HG02642 (cell line): Measurements from ENCODE around the gene HMCN1.
"Not testable (repeated sequence)": the region's sequence is repeated elsewhere in the genome, so short reads cannot be mapped to it uniquely, and the experiment has no call there.

Source experiments
- ATAC-seq: cut with Tn5 transposase; IDR thresholded peaks from one replicate; pipeline ENCODE4 v1.9.1; 2021; ENCODE audit warnings: mild to moderate bottlenecking; ENCODE audit not compliant: unreplicated experiment, poor library complexity

Gene HMCN1

DNA sequence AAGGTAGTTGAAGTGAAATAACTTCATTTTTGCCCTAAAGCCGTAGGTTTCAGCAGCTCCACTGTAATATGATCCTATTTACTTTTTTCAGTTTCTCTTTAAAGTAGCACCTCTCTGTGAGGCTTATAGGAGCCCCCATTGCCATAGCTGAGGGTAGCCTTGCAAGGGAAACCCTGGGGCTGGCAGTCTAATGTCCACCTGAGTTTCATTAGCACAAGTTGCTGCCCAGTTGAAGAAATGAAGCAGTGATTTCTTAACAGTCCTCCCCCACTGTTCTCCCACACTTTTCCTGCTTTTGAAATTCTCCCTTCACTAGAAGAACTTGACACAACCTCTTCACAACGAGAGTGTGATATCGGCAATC is 1.5 kb downstream of the HMCN1 start:
- no peak for ATAC-seq

DNA sequence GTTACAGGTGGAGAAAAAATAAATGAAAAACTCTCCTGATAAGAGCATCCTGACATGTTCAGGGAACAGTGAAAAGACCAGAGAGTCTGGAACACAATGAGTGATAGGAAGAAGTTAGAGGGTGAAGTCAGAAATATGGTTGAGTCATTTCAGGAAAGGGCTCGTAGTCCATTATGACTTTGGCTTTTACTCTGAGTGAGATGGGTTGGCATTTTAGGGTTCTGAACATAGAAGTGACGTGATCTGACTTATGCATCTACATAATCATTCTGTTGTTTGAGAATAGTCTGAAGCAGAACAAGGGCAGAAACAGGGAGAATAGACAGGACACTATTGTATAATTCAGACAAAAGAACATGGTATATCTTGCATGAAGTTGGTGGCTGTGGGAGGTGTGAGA is 5.8 kb downstream of the HMCN1 start:
- peak; percentile 80 for ATAC-seq

DNA sequence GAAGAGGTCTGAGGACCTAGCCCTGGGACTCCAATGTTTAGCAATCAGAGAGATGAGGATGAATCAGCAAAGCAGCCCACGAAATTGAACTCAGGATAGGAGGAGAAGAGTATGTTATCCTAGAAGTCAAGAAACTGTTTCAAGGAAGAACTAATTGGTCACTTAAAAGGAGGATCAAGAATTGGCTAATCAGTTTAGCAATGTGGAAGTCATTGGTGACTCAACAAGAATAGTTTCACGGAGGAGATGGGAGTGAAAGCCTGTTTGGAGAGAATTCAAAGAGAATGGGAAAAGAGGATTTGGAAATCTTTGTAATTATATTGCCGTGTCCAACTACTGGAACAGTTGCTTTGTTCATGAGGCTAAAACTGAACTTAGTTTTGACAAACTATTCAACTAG is 7.4 kb downstream of the HMCN1 start:
- no peak for ATAC-seq

DNA sequence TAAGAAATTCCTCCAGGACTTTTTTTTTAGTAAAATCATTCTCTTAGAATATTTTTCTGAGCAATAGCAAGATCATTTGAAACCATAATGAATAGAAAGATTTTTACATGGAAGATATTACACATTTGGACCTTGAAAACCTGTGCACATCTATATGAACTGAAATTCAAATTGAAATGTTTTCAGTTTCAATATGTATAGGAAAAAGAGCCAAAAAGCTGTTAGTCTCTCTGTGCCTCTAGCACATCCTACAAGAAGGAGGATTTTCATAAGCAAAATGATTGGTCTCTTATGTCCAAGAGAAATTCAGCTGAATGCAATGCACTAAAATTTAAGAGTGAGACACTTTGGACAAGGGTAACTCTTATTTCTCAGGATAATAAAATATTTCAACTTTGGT is 8.2 kb downstream of the HMCN1 start:
- ATAC-seq = no peak

DNA sequence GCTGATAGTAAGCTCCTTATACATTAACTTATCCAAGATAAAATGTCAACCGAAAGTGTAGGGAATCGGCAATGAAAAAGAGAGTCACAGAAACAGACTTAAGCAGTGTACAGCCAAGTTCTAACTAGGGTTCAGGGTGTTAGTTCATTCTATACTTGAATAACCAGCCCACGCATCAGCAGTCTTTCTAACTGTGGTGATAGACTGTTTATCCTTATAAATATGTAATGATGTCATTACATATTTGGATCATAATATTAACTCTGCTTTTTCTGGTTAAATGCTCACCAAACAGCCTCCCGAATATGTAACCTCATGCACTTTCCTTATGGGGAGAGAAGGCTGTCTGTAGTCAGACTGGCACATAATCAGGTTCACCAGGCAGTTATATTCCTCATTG is 11.0 kb downstream of the HMCN1 start:
- ATAC-seq = no peak

DNA sequence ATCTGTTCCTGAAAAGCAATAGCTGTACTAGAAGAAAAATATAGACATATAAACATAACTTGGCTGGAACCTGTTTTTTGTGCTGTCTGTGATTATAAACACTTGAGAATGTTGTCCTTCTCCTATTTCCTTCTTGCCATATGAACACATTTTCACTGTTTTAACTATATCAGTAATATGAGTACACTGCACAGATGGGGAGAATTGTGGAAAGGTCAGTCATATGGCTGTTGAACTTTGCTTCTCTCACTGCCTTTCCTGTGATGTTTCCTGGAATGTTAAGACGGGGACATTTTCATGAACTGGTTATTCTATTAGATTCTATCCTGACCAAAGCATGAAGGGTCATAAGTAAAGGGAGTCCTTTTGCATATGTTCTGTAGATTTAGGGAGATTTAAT is 24.9 kb downstream of the HMCN1 start:
- ATAC-seq = no peak

DNA sequence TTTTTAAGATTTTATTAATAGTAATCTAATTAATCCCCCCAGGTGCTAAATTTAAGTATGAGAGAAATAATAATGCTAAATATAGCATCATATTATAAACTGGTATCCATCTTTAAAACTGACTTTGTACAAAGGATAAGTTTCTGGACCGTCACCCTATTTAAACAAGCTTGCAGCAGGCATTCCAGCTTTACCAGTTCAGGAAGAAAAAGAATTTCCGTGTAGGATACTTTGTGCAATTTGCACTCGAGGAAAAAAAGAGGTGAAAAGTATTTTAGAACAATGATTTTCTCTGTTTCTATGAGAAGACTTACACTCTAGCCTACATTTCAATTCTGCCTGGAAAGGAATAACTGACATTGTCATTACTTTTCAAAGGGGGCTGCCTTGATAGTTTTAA is 27.6 kb downstream of the HMCN1 start:
- ATAC-seq = no peak

DNA sequence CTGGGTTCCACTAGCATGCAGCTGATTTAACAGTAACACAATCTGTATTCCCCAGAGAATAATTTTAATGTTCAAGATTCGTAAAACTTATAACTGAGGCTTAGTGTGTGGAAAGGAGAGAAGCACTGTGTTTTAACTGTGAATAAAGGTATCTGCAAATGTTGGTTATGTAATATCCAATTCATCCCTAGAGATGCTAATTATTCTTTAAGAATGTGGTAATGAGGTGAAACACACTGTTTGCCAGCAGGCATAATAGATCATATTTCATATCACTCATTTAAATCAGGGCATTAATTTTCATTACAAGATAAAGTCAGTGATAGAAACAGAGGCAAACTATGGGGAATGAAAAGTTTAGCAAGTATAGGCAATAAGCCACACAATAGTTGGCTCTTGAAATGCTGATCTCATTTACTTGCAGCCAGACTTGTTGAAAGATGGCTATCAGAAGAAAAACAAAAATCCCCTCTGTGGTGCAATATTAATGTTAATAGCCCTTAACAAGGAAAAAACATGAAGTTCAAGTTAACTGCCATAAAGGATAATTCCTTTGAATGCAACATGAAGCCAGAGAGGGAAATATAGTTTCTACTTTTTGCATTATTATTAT is 33.4 kb downstream of the HMCN1 start:
- ATAC-seq = no peak

DNA sequence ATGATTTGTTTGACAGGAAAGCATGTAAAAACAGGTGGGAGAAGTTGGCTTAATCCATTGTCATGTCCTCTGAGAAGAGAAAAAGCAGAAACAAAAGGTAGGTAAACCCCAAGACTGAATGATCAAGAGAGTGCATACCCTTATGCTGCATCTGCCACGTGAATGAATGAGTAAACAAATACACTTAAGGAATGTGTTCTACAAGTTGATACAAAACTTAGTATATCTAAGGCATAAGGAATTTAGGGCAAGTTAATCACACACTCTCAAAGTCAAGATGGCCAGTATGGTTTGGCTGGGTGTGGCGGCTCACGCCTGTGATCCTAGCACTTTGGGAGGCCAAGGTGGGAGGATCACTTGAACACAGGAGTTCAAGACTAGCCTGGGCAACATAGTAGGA is 34.2 kb downstream of the HMCN1 start:
- ATAC-seq = no peak

DNA sequence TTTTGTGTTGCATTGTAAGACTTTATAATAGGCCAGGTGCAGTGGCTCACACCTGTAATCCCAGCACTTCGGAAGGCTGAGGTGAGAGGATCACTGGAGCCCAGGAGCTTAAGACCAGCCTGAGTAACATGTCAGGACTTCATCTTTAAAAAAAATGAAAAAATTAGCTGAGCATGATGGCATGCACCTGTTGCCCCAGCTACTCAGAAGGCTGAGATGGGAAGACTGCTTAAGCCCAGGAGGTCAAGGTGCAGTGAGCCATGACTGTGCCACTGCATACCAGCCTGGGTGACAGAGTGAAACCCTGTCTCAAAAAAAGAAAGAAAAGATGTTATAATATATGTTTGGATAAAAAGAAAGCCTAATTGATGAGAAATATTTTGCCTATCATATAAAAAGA is 34.9 kb downstream of the HMCN1 start:
- no peak for ATAC-seq

DNA sequence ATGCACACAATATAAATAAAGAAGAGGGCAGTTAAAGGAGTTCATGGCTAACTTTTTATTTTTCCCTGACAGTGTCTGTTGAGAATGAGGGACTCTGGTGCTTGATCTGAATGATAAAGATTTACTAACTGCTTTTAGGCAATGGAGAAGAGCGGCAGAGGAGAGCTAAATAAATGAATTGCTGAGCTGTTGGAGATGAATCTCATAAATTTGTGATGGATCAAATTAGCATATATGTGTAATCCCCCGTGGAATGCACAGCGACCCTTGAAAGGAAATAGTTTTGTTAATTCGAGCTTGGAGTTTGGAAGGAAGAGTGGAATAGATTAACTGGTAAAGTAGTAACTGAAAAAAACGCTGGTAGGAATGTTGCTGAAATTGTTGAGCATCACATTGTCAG is 40.2 kb downstream of the HMCN1 start:
- no peak for ATAC-seq

DNA sequence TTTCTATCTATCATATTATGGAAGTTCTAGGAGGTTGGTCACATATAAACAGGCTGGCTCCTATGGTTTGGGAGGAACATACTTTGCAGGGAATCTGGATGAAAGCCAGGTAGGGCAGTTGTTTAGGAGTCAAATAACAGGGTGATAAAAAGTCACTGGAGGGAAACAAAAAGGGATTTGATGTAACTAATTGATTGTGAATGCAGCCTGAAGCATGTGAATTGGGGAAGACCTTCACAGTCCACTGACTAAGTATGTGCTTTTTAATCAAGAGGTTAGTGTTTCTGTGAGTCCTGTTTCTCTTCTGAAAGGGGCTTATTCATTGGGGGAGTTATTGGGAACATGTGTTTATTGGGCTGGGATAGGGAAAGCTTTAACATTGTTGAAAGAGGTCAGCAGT is 41.3 kb downstream of the HMCN1 start:
- no peak for ATAC-seq

DNA sequence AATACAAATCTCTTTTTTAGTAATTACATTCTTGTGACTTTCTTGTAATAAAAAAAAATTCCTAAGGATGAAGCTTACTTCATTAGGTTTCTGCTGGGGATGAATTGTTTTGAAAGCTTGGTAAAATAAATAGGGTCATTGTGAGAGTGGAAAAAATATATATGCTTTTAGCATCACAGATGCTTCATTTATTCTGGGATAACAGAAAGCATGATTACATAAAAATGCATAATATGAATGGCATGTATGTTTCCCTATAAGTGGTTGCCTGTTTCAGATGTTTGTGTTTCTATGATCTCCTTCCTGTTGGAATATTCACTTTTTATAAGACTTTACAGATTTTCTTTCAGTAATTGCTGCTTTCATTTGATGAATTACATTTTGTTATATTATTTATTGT is 42.3 kb downstream of the HMCN1 start:
- no peak for ATAC-seq

DNA sequence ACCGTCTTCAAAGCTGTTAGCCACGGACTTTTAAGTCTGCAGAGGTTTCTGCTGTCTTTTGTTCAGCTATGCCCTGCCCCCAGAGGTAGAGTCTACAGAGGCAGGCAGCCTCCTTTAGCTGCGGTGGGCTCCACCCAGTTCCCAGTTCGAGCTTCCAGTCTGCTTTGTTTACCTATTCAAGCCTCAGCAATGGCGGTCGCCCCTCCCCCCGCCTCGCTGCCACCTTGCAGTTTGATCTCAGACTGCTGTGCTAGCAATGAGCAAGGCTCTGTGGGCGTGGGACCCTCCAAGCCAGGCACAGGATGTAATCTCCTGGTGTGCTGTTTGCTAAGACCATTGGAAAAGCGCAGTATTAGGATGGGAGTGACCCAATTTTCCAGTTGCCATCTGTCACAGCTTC is 49.7 kb downstream of the HMCN1 start:
- not testable (repeated sequence) for ATAC-seq

DNA sequence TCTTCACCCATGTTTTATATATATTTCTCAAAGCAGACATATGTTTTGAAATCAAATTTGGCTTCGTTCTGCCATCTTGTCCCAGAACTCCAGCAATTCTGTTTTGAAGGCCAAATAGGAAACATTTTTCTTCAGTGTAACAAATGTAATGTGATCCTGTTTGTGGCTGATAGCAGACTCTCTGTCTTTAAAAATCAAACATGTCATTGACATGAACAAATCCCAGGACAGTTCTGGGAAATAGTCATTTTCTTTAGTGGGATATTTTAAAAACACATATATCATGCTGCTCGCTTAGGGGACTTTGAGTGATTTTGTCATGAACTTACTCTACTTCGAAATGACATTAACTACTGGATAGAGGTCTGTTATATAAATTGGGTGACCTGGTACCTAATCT is 51.4 kb downstream of the HMCN1 start:
- no peak for ATAC-seq

DNA sequence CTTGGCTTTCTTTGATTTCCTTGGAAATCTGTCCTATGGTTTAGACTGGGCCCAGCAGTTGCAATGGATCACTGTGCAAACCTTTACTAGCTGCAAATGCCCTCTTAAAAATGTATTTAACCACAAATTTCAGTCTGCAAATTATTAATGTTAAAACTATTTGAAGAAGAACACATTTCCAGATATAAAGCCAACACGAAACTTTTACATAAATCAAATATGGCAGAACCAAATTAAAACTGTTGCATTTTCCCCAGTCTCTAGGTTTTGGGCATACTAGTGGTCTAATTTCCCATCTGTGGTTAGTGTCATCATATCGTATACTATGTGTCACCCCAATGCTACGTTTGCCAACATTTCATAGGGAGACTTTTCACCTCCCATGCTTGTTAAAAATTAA is 52.3 kb downstream of the HMCN1 start:
- no peak for ATAC-seq

DNA sequence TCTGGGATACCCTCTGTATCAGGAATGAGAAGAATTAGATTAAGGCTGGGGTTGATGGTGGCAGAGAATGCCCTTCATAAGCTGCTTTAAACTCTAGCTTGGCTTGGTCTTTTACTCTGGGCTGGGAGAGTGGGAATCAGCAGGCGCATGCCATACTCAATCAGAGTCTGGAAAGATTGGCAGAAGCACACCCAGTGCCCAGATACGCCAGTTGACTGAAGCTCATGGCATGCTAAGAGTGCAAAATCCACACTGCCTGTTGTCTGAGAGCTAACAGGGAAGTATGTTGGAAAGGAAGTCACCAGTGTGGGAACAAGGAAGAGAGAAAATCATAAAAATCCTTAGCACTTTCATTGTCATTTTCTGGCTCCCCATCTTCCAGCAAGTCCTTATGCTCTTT is 53.0 kb downstream of the HMCN1 start:
- ATAC-seq = no peak

DNA sequence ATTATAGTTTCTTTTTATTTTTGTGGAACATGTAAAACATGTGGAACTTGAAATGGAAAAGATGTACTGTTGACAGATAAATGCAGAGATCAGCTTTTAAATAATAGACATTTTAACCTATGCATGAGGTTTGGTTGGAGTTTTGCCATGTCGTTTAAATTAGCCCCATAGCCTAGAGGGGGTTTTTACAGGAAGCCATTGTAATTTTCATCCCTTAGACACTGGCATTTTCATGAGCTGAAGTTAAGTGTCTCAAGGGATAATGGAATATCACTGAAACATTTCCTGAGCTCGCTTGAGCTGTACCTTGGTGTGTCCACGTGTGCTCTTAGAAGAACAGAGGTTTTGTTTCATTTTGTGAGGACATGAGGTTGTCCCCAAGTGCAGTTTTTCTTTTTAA is 54.2 kb downstream of the HMCN1 start:
- ATAC-seq = no peak

DNA sequence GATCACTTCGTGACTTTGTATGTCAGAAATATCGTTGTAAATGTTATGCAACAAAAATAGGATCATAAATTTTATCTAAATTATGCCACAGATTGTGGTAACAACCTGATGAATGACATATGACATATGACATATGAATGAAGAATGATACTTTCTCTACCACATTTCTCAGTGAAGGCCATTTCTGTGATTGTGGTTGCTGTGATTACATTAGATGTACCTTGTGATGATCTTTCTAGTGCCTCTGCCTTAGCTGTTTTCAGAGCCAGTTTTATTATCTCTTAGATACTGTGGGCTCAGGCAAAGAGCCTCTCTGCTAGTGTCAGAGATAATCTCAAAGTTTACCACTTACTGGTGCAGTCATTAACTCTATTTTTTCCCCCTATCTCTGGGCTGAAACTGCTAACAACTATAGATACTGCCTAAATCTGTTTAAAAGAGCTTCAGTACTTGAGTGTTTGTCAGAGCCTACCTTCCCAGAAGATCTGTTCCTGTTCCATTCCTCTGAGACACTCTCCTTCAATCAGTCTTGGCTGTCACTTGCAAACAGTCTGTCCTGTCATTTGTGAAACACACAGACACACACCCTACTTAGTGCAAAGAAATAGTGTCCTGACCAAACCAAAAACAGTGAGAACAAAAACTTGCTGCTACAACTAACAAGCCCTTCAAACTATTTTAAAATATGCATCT is 55.5 kb downstream of the HMCN1 start:
- no peak for ATAC-seq

DNA sequence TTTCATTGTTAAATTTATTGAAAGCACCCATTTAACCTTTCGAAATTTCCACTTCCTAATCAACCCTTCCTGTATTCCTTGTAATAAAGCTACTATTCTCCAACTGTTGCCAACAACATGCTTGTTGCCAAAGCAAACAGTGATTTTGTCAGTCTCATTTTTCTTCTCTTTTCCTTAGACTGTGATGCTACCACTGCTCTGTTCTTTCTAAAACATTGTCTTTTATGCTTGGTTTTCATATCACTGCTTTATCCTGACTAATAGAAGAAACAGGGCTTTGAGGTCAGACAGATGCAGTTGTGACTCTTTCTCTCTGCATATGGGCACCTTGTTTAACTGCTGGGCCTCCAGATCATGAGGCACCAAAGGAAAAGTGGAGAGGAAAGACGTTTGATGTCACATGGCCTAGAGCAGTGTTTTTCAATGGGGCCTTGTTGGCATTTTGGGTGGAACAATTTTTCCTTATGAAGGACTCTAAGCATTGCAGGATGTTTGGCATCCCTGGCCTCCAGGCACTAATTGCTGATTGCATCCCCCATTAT is 56.1 kb downstream of the HMCN1 start:
- no peak for ATAC-seq

DNA sequence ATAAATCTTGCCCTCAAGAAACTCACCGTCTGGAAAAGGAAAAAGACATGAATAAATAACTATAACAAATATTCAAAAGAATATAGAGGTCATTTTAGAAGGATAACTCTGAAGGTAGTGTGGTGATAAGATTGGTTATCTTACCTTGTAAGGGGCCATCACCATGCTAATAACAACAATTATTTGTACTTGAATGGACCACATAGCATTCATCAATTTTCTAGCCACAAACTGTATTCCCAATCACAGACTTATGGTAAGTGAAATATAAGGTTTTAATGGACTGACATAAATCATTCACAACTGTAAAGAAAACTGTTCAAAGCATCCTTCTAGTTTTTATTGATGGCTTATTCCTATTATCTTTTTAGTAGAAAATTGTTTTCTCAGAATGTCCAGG is 57.8 kb downstream of the HMCN1 start:
- no peak for ATAC-seq

DNA sequence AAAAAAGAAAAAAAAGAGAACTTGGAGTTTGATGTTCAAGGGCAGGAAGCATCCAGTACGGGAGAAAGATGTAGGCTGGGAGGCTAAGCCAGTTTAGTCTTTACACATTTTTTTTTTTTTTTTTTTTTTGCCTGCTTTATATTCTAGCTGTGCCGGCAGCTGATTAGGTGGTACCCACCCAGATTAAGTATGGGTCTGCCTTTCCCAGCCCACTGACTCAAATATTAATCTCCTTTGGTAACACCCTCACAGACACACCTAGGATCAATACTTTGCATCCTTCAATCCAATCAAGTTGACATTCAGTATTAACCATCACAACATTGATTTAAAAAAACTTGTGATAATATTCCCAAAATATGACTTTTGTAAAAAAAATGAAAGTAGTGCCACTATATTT is 60.3 kb downstream of the HMCN1 start:
- ATAC-seq = not testable (repeated sequence)
